OCI-LY7 (cell line): ENCODE results near the gene COL23A1.

Experiments used
- EZH2phosphoT487 ChIP-seq: fragments of 200-600 bp; sonication (generic); IDR thresholded peaks from 2 replicates; pipeline ENCODE4 v1.6.1; 2018; ENCODE audit warnings: low read depth, borderline replicate concordance, mild to moderate bottlenecking, mixed run types, antibody characterized with exemption, low read length, moderate library complexity, mixed read lengths
- TF ChIP-seq, protein P1 (sequence below): fragments of 200-600 bp; sonication (generic); conservative IDR thresholded peaks from 2 replicates; pipeline ENCODE4 v1.5.1; 2014; ENCODE audit warnings: mild to moderate bottlenecking, antibody characterized with exemption, low read length, moderate library complexity, mixed read lengths

DNA sequence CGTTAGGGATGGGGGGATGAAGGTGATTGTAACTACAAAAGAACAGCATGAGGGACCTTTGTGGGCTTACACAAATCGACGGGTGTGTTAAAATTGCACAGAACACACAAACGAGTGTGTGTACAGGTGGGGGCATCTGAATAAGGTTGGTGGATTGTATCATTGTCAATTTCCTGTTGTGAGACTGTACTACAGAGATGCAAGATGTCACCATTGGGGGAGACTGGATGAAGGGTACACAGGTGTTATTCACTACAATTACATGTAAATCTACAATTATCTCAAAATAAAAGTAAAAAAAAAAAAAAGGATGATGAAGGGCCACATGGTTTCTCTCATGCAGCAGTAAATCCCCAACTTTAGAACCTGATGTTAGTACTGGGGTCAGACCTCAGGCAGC lies 326.1 kb downstream of the COL23A1 start:
- TF ChIP-seq, protein P1, sequence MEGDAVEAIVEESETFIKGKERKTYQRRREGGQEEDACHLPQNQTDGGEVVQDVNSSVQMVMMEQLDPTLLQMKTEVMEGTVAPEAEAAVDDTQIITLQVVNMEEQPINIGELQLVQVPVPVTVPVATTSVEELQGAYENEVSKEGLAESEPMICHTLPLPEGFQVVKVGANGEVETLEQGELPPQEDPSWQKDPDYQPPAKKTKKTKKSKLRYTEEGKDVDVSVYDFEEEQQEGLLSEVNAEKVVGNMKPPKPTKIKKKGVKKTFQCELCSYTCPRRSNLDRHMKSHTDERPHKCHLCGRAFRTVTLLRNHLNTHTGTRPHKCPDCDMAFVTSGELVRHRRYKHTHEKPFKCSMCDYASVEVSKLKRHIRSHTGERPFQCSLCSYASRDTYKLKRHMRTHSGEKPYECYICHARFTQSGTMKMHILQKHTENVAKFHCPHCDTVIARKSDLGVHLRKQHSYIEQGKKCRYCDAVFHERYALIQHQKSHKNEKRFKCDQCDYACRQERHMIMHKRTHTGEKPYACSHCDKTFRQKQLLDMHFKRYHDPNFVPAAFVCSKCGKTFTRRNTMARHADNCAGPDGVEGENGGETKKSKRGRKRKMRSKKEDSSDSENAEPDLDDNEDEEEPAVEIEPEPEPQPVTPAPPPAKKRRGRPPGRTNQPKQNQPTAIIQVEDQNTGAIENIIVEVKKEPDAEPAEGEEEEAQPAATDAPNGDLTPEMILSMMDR: no peak
- TF ChIP-seq EZH2phosphoT487: no peak
